Measurements from ENCODE around the gene LRFN2.

- TF ChIP-seq CTCF (conservative IDR thresholded peaks at IDR 0.05; ENCODE audit: low read depth, low read length) (no peak), EZH2 (IDR thresholded peaks at IDR 0.05; ENCODE audit: borderline replicate concordance, low read depth, low read length, poor library complexity, severe bottlenecking) (no peak)
Observed at GRCh38 chr6:40479706-40480105, 107.5 kb downstream of the LRFN2 start.
